NOMO-1 (cell line): Measurements from ENCODE around the gene ZFP91.

Experiments used
- DNase-seq, 2 experiments: peaks; one replicate each; lab custom pipeline; 2025; ENCODE audit not compliant: unreplicated experiment in 2 of 2; lab: John Stamatoyannopoulos, UW

ZFP91 gene

GRCh38 chr11:58658623-58659022 lies 79.8 kb downstream of the ZFP91 start:
- DNase-seq = no peak

- DNase-seq = no peak
Measured at GRCh38 chr11:58659404-58659803, 80.5 kb downstream of the ZFP91 start.

- no peak for DNase-seq
Measured at GRCh38 chr11:58659910-58660570, 81.2 kb downstream of the ZFP91 start.
